Keratinocyte (primary cell): Measurements from ENCODE around the gene VASP. TPM values are rescaled to one million over a fixed set of nuclear protein-coding genes. Genes with fewer than 3 reads are reported as not detected.

Source experiments
- DNase-seq: peaks from one replicate; pipeline ENCODE4 v3.0.0-alpha.2; 2011; ENCODE audit warnings: low read depth, missing footprints, low spot score
- FAIRE-seq: peaks from 2 replicates; lab custom pipeline; 2011; peaks lifted over from hg19 to GRCh38; lab: Jason Lieb, UNC
- H2AFZ ChIP-seq: 2 replicates; pipeline ENCODE4 v1.6.0; 2012; ENCODE audit warnings: low read length, control low read depth, inconsistent platforms; ENCODE audit not compliant: control insufficient read depth
- H3K27ac ChIP-seq: 2 replicates; pipeline ENCODE4 v1.5.1; 2011; ENCODE audit warnings: low read length; ENCODE audit not compliant: control insufficient read depth, insufficient read depth
- H3K27me3 ChIP-seq: 3 replicates; pipeline ENCODE4 v1.6.0; 2011; ENCODE audit warnings: low read length; ENCODE audit not compliant: control insufficient read depth, insufficient read depth; ENCODE audit errors: extremely low read depth
- H3K36me3 ChIP-seq, 2 experiments: 2 replicates in 1 of 2; 3 replicates in 1 of 2; pipeline ENCODE4 v1.5.1; 2011; ENCODE audit warnings: low read length in 2 of 2, mild to moderate bottlenecking in 1 of 2; ENCODE audit not compliant: control insufficient read depth in 2 of 2, insufficient read depth in 2 of 2; ENCODE audit errors: extremely low read depth in 1 of 2
- H3K4me1 ChIP-seq: 3 replicates; pipeline ENCODE4 v1.5.1; 2011; ENCODE audit warnings: low read length; ENCODE audit not compliant: control insufficient read depth, insufficient read depth; ENCODE audit errors: extremely low read depth
- H3K4me2 ChIP-seq: 3 replicates; pipeline ENCODE4 v1.6.0; 2011; ENCODE audit warnings: low read depth, low read length; ENCODE audit not compliant: control insufficient read depth, insufficient read depth; ENCODE audit errors: extremely low read depth
- H3K4me3 ChIP-seq, 3 experiments: fragments of 200-600 bp in 1 of 3; sonication (generic) in 1 of 3; 2 replicates in 2 of 3; 3 replicates in 1 of 3; pipeline ENCODE4 v1.5.1; 2011 to 2016; ENCODE audit warnings: low read length in 3 of 3, mild to moderate bottlenecking in 3 of 3, control low read depth in 2 of 3, inconsistent platforms in 1 of 3, low read depth in 1 of 3, mixed read lengths in 1 of 3, mixed run types in 1 of 3, moderate library complexity in 1 of 3; ENCODE audit not compliant: control insufficient read depth in 2 of 3, insufficient read depth in 2 of 3; ENCODE audit errors: extremely low read depth in 1 of 3
- H3K79me2 ChIP-seq: 2 replicates; pipeline ENCODE4 v1.6.0; 2012; ENCODE audit warnings: low read length; ENCODE audit not compliant: control insufficient read depth, insufficient read depth
- H3K9ac ChIP-seq: 3 replicates; pipeline ENCODE4 v1.6.0; 2011; ENCODE audit warnings: low read length; ENCODE audit not compliant: control insufficient read depth, insufficient read depth; ENCODE audit errors: extremely low read depth
- H3K9me1 ChIP-seq: 3 replicates; pipeline ENCODE4 v1.6.0; 2011; ENCODE audit warnings: low read length; ENCODE audit not compliant: control insufficient read depth, insufficient read depth; ENCODE audit errors: extremely low read depth
- H3K9me3 ChIP-seq: 2 replicates; pipeline ENCODE4 v1.5.1; 2012; ENCODE audit warnings: low read depth, low read length; ENCODE audit not compliant: control insufficient read depth
- H4K20me1 ChIP-seq: 3 replicates; pipeline ENCODE4 v1.6.0; 2011; ENCODE audit warnings: low read length; ENCODE audit not compliant: control insufficient read depth, insufficient read depth; ENCODE audit errors: extremely low read depth
- CTCF ChIP-seq, 3 experiments: IDR thresholded peaks in 1 of 3; conservative IDR thresholded peaks in 1 of 3; optimal IDR thresholded peaks in 1 of 3; 2 replicates in 2 of 3; 3 replicates in 1 of 3; pipeline versions ENCODE3 to v1.5.1; 2011; ENCODE audit warnings: low read length in 3 of 3, mild to moderate bottlenecking in 3 of 3, moderate library complexity in 2 of 3, control low read depth in 1 of 3, inconsistent platforms in 1 of 3; ENCODE audit not compliant: insufficient read depth in 2 of 3; ENCODE audit errors: extremely low read depth in 1 of 3
- EZH2 ChIP-seq: IDR thresholded peaks from one replicate; pipeline ENCODE4 v1.6.1; 2012; ENCODE audit warnings: inconsistent platforms, mild to moderate bottlenecking, low read length, moderate library complexity
- dilution Hi-C: fragments of 300-500 bp; cut with MboI; formaldehyde crosslinking; loops from one replicate; pipeline ENCODE4 v1.7.0; 2020; ENCODE audit warnings: low sequenced_read_pairs; ENCODE audit not compliant: extremely low pct_ligation_motif_present
- polyA plus RNA-seq, 5 experiments: library from polyadenylated mRNA; depleted of rRNA in 3 of 5; stranded (reverse) in 3 of 5; stranded (forward) in 1 of 5; unstranded in 1 of 5; fragments of >200 nt; gene quantifications; 1 replicate in 1 of 5; 2 replicates in 3 of 5; 3 replicates in 1 of 5; pipeline versions ENCODE4 v1.2.1 to v1.2.3, GENCODE V29; 2011 to 2012; ENCODE audit warnings: missing spikeins in 2 of 5, low read depth in 1 of 5, low replicate concordance in 1 of 5

VASP gene
- polyA plus RNA-seq, 1 donor (not counting 4 experiments of a cell fraction or from before 2014, with no cell fraction given): 99.0 TPM

GRCh38 chr19:45463241-45463640 lies 44.0 kb upstream of the VASP start:
- Histone ChIP-seq H3K79me2 (no peaks in the 10 kb centered on the region), H3K4me1 (peaks cover 8% of the 10 kb centered on the region), H3K9me3 (no peaks in the 10 kb centered on the region), H3K9ac (no peak overlapping the region), H2AFZ (no peak overlapping the region), H3K36me3 (no peaks in the 10 kb centered on the region), H3K4me3 (no peak overlapping the region), H3K27ac (no peak overlapping the region), H4K20me1 (no peaks in the 10 kb centered on the region), H3K4me2 (no peak overlapping the region), H3K27me3 (no peaks in the 10 kb centered on the region), H3K9me1 (no peaks in the 10 kb centered on the region)
- FAIRE-seq: no peak
- dilution Hi-C loops: no loop called here
- no peak for TF ChIP-seq EZH2
- no peak for TF ChIP-seq CTCF (optimal IDR thresholded peaks at IDR 0.05 in 1 of 3, IDR thresholded peaks at IDR 0.05 in 1 of 3, conservative IDR thresholded peaks at IDR 0.05 in 1 of 3; ENCODE audit: extremely low read depth in 1 of 3, insufficient read depth in 2 of 3, low read length in 3 of 3)
- no peak for DNase-seq

GRCh38 chr19:45464274-45464673 lies 43.0 kb upstream of the VASP start:
- Histone ChIP-seq H3K27me3 (no peaks in the 10 kb centered on the region), H3K36me3 (no peaks in the 10 kb centered on the region), H3K79me2 (no peaks in the 10 kb centered on the region), H2AFZ (no peak overlapping the region), H3K4me3 (no peak overlapping the region), H3K4me1 (peaks cover 8% of the 10 kb centered on the region), H4K20me1 (no peaks in the 10 kb centered on the region), H3K9me1 (no peaks in the 10 kb centered on the region), H3K9ac (no peak overlapping the region), H3K4me2 (no peak overlapping the region), H3K27ac (no peak overlapping the region), H3K9me3 (no peaks in the 10 kb centered on the region)
- dilution Hi-C loops: no loop called here
- DNase-seq (no peak), FAIRE-seq (no peak)
- TF ChIP-seq CTCF (optimal IDR thresholded peaks at IDR 0.05 in 1 of 3, IDR thresholded peaks at IDR 0.05 in 1 of 3, conservative IDR thresholded peaks at IDR 0.05 in 1 of 3; ENCODE audit: extremely low read depth in 1 of 3, insufficient read depth in 2 of 3, low read length in 3 of 3) (no peak), EZH2 (no peak)
